GM21447 (cell line): ENCODE results near the gene ARID1B.
"Not testable (repeated sequence)": the region's sequence is repeated elsewhere in the genome, so short reads cannot be mapped to it uniquely, and the experiment has no call there.

Experiments used
- ATAC-seq: cut with Tn5 transposase; IDR thresholded peaks from one replicate; pipeline ENCODE4 v1.9.1; 2021; ENCODE audit not compliant: unreplicated experiment

ARID1B gene

DNA sequence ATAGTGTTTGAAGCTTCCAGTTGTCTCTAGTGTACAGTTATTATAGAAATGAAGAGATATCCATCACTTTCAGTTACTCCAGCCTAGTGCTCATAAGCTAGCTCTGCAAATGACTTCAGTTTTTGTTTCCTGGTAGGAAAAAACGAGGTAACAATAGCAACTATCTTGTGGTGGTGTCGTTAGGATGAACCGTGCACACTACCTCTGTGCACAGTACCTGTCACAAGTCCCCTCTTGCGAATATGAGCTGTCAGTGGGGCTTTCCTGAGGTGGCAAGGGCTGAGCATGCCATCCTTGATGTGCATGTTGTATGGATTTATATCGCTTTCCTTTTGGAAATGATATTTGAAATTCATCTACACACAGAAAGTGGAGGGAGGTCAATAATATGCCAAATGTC lies 151.8 kb downstream of the ARID1B start:
- no peak for ATAC-seq

DNA sequence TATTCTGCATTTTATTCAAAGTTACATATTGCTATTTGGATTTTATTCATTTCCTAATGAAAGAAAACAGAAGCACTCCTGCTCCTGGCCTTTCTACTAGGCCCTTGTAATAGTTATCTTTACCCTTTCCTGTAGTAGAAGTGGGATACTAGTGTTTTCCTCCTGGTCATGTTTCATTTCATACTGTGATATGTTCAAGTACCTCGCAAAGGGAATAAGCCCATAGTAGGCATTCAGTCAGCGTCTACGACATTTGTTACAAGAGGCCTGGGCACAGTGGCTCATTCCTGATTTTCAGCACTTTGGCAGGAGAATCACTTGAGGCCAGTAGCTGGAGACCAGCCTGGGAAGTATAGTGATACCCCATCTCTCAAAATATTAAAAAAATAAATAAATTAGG lies 154.1 kb downstream of the ARID1B start:
- no peak for ATAC-seq

DNA sequence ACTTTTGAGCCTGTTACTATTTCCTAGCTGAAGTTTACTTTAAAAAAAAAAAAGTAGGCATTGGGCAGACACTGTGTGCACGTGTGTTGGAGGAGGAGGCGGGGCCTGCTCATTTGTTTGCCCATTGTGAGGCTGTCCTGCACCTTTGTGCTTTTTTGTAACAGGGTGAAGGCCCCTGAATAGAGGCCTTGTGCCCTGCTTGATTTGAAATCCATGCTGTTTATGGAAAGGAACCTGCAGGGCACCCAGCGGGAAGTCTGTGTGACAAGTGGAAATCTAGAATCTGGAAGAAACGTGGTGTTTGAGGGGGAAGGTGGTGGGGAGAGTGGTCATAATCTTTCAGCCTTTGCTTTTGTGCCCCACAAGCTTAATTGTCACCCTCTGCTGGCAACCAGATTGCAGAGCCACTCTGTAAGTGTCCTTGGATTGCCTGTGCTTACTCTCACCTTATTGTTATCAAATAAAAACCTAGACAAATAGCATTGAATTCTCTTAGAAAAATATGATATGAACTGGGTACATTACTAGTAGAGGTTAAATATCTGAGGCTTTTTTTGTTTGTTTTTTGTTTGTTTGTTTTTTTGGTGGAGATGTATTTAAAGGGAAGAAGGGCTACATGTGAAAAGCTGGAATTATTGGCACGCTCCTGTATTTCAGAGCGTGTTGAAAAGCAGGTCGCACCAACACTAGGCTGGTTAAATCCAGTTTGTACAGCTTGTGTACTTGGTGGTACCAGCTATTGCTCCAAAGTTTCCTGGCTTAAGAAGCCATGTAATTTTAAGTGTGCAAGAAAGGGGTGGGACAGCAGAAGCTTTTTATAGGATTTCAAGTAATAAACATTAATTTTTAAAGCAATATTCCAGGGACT lies 156.3 kb downstream of the ARID1B start:
- ATAC-seq, result no peak

DNA sequence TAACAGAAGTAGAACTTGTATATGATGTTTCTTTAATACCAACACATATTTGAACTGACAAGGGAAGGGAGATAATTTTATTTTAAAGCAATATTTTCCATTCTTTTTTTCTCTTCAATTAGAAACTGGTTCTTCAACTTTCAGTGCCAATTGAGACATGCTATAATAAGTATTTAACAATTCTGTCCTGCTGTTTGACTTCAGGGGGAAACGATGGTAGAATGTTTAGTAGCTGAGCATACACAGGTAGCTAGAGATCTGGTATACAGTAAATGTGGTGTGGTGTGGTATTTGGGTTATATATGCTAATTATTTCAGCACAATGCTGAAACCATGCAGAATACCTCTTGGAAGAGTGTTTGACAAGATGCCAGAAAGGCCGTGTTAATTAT lies 156.9 kb downstream of the ARID1B start:
- ATAC-seq, result no peak

DNA sequence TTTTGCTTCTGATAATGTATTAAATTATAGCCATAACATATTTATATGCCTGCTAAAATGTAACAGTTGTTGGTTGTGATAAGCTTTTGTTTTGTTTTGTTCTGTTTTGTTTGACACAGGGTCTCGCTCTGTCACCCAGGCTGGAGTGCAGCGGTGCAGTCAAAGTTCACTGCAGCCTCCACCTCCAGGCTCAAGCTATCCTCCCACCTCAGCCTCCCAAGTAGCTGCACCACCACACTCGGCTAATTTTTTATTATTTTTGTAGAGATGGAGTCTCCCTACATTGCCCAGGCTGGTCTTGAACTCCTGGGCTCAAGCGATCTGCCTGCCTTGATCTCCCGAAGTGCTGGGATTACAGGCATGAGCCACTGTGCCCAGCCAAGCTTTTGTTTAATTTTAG lies 157.8 kb downstream of the ARID1B start:
- no peak for ATAC-seq

DNA sequence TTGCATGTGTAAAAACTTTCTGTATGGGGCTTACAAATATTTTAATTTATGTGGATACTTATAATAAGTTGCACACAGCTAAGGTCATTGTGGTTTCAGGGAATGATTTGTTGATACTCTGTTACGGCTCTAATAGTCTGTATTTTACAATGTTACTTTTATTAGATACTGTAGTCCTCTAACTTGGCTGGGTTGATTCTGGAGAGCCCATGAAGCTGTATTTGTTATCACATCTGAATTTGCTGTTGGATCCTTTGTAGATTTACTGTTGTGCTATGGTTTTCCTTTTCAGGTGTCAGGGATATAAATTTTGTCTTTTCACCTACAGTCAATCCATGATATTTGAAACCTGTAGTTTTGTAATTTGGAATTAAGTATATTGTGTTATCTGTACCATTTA lies 161.0 kb downstream of the ARID1B start:
- ATAC-seq, result no peak

DNA sequence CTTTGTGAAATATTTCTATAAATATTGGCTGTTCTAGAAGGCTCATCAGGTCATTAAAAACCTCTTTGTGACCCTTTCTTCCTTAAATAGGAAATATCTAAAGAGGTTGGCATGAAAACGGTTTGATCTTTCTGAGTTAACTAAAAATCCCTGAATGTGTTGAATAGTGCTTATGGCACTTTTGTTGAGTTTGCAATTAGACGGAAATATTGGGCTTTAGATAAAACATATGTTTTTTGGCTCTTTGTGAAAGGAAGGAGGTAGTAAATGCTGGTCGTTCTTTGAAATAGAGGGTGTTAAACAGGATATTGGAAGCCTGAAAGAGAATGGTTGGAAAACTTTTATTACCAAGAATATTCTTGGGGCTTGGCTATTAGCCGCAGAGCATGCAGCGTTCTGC lies 163.0 kb downstream of the ARID1B start:
- ATAC-seq, result no peak

DNA sequence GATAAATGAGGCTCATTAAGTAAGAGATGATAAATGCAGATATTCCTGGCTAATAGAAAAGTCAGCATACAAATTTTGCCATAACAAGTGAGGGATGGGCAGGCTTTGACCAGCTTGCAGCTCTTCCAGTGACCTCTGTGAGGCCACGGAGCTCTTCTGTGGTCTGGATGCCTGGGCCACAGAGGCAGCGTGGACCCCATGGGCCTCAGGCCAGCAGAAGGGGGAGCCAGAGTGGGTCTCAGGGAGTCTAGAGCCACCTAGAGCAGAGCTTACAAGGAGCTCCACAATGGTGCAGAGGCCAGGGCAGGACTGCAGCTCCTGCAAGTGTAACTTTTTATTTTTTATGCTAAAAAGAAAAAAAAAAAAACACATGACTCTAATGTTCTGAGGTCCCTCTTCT lies 165.1 kb downstream of the ARID1B start:
- no peak for ATAC-seq

DNA sequence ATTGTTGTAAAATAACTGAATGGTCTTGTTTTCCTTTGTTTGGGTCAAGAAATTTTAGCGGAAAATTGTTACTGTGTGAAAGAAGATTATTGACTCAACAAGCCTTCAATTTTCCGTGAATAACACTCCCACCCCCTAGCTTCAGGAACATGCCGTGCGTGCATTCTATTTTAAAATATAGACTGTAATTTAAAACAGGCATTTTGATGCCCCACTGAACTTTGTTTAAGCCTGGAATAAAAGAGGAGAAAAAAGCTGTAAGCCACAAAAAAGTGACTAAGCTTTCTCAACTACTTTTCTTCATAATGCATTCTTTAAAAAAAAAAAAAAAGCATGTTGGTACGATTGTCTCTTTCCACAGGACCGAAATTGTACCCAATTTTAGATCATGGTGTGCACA lies 166.0 kb downstream of the ARID1B start:
- no peak for ATAC-seq

DNA sequence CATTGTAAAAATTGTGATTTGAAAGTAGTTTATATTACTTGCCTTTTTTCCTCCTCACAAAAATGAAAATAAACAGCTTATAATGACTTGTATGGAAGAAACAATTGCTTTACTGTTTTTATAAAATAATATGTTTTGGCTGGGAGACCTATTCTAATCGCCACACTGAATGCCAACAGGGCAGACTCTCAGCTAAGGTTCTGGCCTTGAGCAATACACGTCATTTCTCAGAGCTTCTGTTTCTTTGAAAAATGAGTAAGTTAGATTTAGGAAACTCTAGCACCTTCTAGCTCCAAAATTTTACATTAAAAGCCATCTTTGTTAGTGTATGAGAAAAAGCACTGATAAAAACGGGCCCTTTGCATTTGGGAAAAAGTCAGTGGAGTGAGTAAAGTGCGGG lies 166.6 kb downstream of the ARID1B start:
- no peak for ATAC-seq

DNA sequence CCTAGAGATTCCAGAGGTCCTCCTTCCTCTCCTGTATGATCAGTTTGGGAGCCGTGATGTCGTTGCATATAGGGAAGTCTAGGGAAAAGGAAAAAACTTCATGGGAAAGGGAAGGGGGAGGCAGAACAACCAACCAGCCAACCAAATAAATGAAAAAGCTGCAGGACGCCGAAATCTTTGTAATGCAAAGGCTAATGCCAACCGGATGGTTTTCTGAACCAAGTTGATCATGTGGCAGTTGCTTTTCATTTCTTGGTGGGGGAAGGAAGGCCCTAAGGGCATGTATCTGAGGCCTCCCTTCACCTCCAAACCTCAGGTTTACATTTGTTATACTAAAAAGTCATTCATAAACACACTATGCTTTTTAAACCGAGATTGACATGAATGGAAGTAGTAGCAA lies 167.2 kb downstream of the ARID1B start:
- no peak for ATAC-seq

DNA sequence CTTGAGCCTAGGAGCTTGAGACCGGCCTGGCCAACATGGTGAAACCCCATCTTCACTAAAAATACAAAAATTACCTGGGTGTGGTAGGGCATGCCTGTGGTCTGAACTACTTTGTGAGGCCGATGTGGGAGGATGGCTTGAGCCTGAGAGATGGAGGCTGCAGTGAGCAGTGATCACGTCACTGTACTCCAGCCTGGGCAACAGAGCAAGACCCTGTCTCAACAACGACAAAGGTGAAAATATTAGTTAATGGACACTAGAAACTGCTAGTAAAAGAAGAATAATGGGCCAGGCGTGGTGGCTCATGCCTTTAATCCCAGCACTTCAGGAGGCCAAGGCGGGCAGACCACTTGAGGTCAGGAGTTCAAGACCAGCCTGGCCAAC lies 168.6 kb downstream of the ARID1B start:
- ATAC-seq, result not testable (repeated sequence)

DNA sequence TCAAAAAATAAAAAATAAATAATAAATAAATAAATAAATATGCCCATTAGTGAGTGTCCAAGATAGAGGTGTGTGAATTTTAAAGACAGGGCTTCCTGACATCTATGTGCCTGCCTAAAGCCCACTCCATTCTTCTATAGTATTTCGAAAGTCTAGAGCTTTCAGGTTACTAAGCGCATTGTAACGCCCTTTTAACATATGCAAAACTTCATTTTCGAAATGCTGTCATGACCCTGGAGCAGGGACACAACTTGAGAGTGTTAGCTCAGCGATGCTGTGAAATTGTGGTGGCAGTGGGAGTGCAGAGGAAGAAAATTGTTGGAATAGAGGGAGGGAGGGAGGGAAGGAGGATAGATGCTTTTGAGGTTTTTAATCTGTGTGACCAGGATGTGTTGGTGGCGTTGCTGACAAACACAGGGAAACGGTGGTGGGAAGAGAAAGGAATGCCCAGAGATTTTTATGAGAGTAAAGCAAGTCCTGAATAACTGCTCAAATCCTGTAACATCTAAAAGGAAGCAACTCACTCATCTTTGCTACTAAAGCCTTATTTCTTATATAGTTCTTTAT lies 169.3 kb downstream of the ARID1B start:
- no peak for ATAC-seq

DNA sequence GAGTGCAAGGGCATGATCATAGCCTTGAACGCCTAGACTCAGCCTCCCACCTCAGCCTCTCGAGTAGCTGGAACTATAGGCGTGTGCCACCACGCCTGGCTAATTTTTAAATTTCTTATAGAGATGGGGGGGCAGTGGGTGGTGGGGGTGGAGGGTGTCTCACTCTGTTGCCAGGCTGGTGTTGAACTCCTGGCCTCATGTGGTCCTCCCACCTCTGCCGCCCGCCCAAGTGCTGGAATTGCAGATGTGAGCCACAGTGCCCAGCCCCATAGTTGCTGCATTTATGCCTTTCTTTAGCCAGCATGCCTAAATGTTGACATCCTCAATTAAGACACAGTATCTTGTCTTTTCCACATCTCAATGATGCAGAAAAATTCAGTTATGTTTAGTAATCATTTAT lies 171.1 kb downstream of the ARID1B start:
- no peak for ATAC-seq

DNA sequence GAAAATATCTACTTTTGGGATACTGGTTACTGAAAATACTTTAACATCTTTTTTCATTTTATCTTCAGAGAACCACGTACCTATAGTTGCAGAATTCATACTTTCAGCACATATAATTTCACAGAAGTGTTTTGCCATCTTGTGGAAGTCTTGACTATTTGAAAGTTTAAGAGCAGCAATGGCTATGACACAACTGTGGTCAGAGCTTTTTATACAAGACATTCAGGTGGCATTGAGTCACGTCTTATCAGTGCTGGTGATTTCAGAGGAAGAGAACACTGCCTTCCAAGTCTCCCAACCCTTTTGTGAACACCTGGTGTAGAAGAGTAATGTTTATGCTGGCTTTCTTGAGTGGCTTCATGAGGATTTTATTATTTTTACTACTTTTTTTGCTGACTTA lies 171.6 kb downstream of the ARID1B start:
- ATAC-seq, result no peak

DNA sequence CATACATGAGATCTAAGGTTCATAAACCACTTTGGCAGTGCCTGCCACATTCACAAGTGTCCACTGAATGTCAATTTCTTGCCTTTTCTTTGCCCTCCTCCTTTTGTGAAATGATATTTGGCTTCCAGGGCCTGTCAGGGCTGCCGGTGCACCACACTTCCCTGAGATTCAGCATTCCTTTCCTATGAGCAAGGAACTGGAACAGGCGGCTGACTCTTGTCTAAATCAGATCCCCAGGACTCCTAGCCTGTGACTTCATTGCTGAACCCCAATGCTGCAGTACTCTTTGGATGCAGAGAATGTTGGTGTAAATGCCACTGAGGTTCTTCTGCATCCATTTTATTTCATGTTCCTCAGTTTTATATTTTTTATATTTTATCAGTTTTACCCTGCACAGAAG lies 172.2 kb downstream of the ARID1B start:
- ATAC-seq, result no peak

DNA sequence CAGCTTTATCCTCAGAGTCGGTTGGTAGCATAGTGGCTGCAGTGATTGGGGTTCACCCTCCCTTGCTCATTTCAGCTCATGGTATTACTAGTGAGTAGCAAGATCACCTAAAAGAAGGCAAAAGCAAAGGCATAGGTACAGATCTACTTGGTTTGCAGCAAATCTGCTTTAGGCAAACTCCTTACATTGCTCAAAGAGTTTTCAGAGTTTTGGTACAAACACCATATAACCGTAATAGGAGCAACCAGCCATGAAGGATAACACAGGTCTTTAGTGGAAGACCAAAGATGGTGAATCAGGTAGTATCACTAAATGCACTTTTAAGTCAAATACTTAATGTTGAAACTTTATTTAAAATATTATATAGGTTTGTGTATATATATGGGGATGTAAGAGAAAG lies 172.9 kb downstream of the ARID1B start:
- no peak for ATAC-seq

DNA sequence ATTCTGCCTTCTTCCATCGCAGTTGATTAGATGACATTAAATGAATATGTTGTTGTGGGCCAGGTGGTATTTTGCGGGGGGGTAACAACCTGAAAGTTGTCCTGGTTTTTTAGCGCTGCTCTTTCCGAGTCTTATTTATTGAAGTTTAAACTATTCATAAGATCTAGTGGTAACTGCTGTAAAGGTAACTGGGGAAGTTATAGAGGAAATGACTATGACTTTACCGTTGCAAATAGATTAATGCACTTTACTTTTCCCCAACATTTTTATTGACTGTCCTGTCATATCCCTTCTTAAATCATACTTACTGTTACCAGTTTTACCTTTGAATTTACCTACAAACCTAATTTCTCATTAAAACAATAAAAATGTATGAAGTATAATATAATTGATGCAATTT lies 173.4 kb downstream of the ARID1B start:
- no peak for ATAC-seq

DNA sequence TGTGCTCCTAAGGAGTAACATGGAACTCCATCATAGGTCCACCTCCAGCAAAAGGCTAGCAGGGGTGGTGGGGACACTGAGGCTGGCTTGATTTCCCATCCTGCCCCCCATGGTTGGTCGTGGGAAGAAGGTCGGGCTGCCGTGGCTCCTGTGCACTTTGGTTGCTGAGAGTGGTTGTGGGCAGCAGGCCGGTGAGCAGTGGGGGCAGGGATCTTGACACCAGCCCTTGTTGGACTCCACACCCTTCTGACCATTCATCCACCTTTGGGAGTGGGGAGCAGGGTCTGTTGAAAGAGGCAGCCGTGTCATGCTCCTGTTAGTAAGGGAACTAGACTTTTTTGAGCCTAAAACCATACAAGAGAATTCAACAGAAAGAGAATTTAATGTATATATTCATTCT lies 175.2 kb downstream of the ARID1B start:
- no peak for ATAC-seq

DNA sequence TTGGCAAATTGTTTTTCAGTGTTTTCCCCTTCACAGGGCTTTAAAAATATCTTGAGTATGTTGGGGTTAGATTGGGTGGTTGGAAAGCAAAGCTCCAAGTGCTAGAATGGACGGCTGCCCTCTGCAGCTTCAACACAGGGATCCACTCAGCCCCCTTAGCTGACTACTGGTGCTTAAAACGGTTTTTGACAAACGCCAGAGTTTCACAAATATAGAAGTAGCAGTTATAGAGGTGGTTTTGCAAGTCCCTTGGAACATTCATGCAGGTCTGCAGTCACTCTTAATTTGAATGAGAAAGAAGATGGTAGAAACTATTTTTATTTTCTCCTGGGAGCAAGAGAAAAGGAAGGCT lies 175.9 kb downstream of the ARID1B start:
- ATAC-seq, result no peak

DNA sequence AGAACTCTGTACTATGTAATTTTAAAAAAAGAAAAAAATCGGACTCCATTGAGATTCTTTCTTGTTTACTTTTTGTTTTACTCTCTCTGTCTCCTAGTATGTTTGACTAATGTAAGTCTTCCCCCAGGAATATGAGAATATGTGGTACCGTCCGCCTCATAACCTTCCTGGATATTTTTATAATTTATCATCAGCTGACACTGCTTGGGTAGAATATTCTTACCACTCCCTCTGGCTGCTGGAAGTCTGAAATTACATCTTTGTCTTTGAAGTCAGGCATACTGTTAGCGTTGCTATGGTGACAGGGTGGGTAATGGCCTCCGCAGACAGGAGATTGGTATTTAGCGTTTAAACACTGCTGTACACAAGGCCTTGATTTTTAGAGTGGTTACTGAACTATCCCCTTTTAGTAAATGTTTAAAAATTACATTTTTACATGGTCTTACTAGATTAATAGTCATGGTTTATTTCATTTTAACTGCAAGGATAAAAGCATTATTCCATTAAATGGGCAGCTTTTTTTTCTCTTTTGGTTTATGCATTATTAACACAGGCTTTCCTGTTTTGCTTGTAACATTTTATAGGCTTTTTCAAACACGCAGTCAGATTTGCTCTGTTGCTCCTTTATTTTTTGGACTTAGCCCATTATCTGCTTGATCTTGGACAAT lies 176.4 kb downstream of the ARID1B start:
- no peak for ATAC-seq

DNA sequence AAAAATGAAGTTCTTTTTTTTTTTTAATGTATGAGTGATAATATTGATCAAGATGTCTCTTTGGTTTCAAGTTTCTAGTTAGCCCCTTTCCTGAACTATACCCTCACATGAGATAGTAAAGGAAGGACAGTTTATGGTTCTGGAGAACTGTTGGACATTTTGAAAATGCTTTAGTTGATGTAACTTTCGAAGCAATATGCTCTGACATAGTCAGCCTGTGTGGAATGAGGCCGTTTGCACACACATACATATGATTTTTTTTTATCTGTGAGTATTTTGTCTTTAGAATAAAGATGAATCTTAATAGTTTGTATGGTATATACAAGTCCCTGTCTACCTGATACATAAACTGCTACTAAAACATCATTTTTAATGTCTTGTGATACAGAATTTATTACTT lies 177.0 kb downstream of the ARID1B start:
- no peak for ATAC-seq

DNA sequence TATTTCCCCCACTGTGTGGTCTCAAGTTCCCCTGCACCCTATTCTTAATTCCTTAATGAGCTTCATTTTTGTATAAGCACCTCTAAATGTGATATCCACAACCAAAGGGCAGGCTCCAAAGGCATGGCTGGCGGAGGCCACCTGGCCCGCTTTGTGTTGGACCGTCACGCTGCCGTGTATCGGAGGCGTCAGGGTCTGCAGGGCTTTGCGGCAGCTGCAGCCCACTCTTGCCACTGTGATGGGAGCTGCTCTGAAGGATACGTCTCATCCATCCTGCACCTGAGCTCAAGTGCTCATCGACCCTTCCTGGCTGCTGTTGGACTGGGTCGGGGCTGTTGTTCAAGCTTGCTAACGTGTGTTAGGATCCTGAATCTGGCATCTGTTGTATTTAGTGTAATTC lies 177.6 kb downstream of the ARID1B start:
- ATAC-seq, result no peak
